Measurements from ENCODE around the gene CCDC183.

GRCh38 chr9:136850866-136851775 is 55.0 kb downstream of the CCDC183 start:
- TF ChIP-seq, protein P1, sequence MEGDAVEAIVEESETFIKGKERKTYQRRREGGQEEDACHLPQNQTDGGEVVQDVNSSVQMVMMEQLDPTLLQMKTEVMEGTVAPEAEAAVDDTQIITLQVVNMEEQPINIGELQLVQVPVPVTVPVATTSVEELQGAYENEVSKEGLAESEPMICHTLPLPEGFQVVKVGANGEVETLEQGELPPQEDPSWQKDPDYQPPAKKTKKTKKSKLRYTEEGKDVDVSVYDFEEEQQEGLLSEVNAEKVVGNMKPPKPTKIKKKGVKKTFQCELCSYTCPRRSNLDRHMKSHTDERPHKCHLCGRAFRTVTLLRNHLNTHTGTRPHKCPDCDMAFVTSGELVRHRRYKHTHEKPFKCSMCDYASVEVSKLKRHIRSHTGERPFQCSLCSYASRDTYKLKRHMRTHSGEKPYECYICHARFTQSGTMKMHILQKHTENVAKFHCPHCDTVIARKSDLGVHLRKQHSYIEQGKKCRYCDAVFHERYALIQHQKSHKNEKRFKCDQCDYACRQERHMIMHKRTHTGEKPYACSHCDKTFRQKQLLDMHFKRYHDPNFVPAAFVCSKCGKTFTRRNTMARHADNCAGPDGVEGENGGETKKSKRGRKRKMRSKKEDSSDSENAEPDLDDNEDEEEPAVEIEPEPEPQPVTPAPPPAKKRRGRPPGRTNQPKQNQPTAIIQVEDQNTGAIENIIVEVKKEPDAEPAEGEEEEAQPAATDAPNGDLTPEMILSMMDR (conservative IDR thresholded peaks at IDR 0.05; ENCODE audit: low read depth, low read length), result no peak
- TF ChIP-seq POLR2A (IDR thresholded peaks at IDR 0.05; ENCODE audit: low read depth, low read length) (no peak), MXI1 (IDR thresholded peaks at IDR 0.05; ENCODE audit: borderline replicate concordance, low read depth, low read length) (no peak), CHD1 (IDR thresholded peaks at IDR 0.05; ENCODE audit: low read depth, low read length) (no peak), MAFK (IDR thresholded peaks at IDR 0.05; ENCODE audit: low read depth, low read length) (no peak), RCOR1 (IDR thresholded peaks at IDR 0.05; ENCODE audit: insufficient replicate concordance, low read length) (no peak), SMC3 (IDR thresholded peaks at IDR 0.05; ENCODE audit: low read depth, low read length) (no peak)
- TF ChIP-seq, protein P2, sequence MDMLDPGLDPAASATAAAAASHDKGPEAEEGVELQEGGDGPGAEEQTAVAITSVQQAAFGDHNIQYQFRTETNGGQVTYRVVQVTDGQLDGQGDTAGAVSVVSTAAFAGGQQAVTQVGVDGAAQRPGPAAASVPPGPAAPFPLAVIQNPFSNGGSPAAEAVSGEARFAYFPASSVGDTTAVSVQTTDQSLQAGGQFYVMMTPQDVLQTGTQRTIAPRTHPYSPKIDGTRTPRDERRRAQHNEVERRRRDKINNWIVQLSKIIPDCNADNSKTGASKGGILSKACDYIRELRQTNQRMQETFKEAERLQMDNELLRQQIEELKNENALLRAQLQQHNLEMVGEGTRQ (IDR thresholded peaks at IDR 0.05; ENCODE audit: low read depth, low read length), result no peak
